Epidermal melanocyte (primary cell): ENCODE measurements around the gene CKAP5.

Experiments
- DNase-seq: peaks from one replicate; pipeline ENCODE4 v3.0.0; 2011; ENCODE audit warnings: low spot score; ENCODE audit not compliant: insufficient read length

The CKAP5 gene

GRCh38 chr11:46700241-46701077, 145.6 kb downstream of the CKAP5 start, which contains the start of the genes ARHGAP1 and ZNF408:
ARHGAP1 (minus strand) TSS chr11:46700619; CDS start chr11:46696107, 4,512 bp downstream.
ZNF408 (plus strand) TSS chr11:46701031; CDS start chr11:46701048, 17 bp downstream.
- peak; percentile 68 for DNase-seq

DNA sequence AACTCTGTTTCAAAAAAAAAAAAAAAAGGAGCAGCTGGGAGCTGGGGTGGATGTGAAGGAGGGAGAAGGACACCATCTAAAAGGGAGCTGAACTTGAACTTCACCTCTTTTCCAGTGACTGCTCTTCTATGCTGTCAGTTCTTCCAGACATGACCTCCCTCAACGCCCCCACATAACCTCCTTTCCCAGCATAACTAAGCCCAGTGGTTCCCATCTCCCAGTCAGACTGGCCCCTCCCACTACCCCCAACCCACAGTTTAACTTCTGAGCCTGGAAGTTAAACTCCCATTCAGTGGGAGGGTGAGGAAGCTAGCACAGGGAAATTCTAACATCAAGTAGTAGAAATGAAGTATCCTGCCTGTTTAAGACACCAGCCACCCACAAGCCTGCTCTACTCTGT, 147.5 kb downstream of the CKAP5 start:
- DNase-seq, result no peak

DNA sequence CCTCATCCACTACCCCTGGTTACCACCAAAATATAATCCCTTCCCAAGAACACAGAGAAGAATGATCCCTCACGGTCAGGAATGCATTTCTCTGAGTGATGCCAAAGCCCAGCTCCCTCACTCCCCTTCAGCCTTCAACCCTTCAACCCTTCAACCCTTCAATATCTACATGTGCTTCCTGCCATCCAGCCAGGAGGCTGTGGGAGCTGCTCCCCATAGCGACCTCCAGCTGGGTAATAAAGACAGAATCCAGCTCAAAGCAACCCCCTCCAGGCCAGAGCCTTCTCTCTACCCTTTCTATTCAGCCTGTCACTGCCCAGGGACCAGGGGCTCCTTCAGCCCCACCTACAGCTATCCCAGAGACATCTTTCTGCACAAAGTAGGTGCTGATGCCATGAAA, 148.4 kb downstream of the CKAP5 start:
- no peak for DNase-seq

DNA sequence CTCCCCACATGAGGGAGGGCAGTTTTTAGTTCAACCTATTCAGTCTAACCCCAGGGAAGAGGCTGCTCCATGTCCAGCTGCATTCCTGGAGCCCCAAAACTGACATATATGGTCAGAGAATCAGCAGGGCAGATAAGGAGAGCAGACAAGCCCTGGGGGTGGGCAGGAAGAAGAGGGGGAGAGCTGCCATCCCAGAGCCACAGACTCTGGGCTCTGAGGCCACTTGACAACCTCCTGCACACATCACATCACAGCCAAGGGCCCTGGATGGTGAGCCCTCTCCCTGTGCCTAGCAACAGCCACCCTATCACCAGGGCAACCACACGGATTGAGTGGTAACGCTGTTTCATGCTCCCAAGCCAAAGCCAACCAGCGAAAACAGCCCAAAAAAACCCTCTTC, 148.8 kb downstream of the CKAP5 start:
- DNase-seq, result no peak

- DNase-seq, result no peak
Measured at GRCh38 chr11:46696212-46696558, 149.9 kb downstream of the CKAP5 start.

- no peak for DNase-seq
Measured at GRCh38 chr11:46695345-46696211, 150.5 kb downstream of the CKAP5 start.

DNA sequence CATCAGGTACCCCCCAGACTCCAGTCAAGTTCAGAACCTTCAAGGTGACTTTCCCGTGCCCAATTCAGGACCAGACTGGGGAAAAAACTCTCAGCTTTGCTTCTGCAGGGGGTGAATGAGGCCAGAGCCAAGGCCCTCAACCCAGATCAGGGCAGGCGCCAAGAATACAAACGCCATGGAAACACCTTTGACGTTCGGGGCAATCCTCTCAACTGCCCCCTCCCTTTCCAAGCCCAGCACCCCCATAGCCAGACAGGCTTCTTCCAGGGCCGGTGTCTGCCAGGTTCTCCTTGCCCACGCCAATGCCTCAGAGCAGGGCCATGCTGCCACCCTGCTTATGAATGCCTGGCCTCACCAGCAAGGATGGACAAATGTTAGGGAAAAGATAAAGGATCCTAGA, 151.5 kb downstream of the CKAP5 start:
- no peak for DNase-seq

GRCh38 chr11:46694072-46694471, 152.0 kb downstream of the CKAP5 start:
- no peak for DNase-seq

DNA sequence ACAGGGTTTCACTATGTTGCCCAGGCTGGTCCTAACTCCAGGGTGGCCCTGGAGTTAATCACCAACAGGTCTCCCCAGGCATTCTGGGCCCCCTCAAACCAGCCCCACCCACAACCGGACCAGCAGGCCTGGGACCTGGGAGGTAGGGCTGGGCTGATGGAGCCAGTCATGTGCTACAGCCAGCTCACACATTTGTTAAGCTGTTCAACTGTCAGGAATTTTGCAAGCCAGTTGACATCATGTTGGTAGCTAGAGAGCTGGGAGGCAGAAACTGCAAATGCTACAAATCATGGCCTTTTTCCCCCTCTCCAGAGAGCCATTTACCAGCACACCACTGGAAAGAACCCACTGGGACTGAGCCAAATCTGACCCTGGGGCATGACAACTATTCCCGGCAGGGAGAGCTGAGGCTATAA, 152.5 kb downstream of the CKAP5 start:
- DNase-seq, result no peak
